DOHH2 (cell line): Measurements from ENCODE around the gene EPB41L5.

Experiments
- H3F3A ChIP-seq: fragments of 200-600 bp; sonication (generic), shearing (Covaris generic); 2 replicates; pipeline ENCODE4 v1.6.0; 2016; ENCODE audit warnings: antibody characterized with exemption, mild to moderate bottlenecking; ENCODE audit not compliant: control insufficient read depth, insufficient read depth
- H3K27ac ChIP-seq: fragments of 200-600 bp; sonication (generic); 2 replicates; pipeline ENCODE4 v1.5.1; 2014; ENCODE audit warnings: low read depth, mild to moderate bottlenecking, low read length, moderate library complexity
- H3K27me3 ChIP-seq: fragments of 200-600 bp; sonication (generic); 2 replicates; pipeline ENCODE4 v1.6.1; 2014; ENCODE audit warnings: mild to moderate bottlenecking, low read length, mixed read lengths; ENCODE audit not compliant: control insufficient read depth
- H3K36me3 ChIP-seq: fragments of 200-600 bp; sonication (generic); 2 replicates; pipeline ENCODE4 v1.6.1; 2014; ENCODE audit warnings: mild to moderate bottlenecking, low read length, moderate library complexity, mixed read lengths; ENCODE audit not compliant: control insufficient read depth
- H3K4me1 ChIP-seq: fragments of 200-600 bp; sonication (generic); 2 replicates; pipeline ENCODE4 v1.6.1; 2014; ENCODE audit warnings: mild to moderate bottlenecking, low read length, mixed read lengths; ENCODE audit not compliant: control insufficient read depth
- H3K4me2 ChIP-seq: fragments of 200-600 bp; sonication (generic); 2 replicates; pipeline ENCODE4 v1.6.0; 2014; ENCODE audit warnings: mild to moderate bottlenecking, low read length, moderate library complexity
- H3K4me3 ChIP-seq: fragments of 200-600 bp; sonication (generic); 2 replicates; pipeline ENCODE4 v1.5.1; 2014; ENCODE audit warnings: mild to moderate bottlenecking, low read length, mixed read lengths
- H3K79me2 ChIP-seq: fragments of 200-600 bp; sonication (generic); 2 replicates; pipeline ENCODE4 v1.6.1; 2014; ENCODE audit warnings: mild to moderate bottlenecking, low read length, mixed read lengths; ENCODE audit not compliant: control insufficient read depth
- H3K9me2 ChIP-seq: fragments of 200-600 bp; sonication (generic); replicated peaks from 2 replicates; pipeline ENCODE4 v1.6.1; 2014; ENCODE audit warnings: mild to moderate bottlenecking, low read length, mixed read lengths; ENCODE audit not compliant: control insufficient read depth
- H3K9me3 ChIP-seq: fragments of 200-600 bp; sonication (generic); 2 replicates; pipeline ENCODE4 v1.6.1; 2014; ENCODE audit warnings: antibody characterized with exemption, low read length, mixed read lengths; ENCODE audit not compliant: control insufficient read depth, insufficient read depth
- H4K20me1 ChIP-seq: fragments of 200-600 bp; sonication (generic); 2 replicates; pipeline ENCODE4 v1.6.0; 2014; ENCODE audit warnings: low read depth, mild to moderate bottlenecking, antibody characterized with exemption, low read length, moderate library complexity; ENCODE audit not compliant: control insufficient read depth, insufficient read depth
- EZH2phosphoT487 ChIP-seq: fragments of 200-600 bp; sonication (generic); IDR thresholded peaks from 2 replicates; pipeline ENCODE4 v1.6.1; 2017; ENCODE audit warnings: borderline replicate concordance, mild to moderate bottlenecking, antibody characterized with exemption, low read length, moderate library complexity, mixed read lengths
- TF ChIP-seq, protein P1 (sequence below): fragments of 200-600 bp; sonication (generic); IDR thresholded peaks from one replicate; pipeline ENCODE4 v1.5.1; 2014; ENCODE audit warnings: antibody characterized with exemption, mild to moderate bottlenecking, low read depth, low read length; ENCODE audit not compliant: poor library complexity, severe bottlenecking

The EPB41L5 gene

GRCh38 chr2:120077896-120078295 lies 65.0 kb downstream of the EPB41L5 start:
- no peaks in the 10 kb centered on the region for H3K4me1 ChIP-seq
- TF ChIP-seq EZH2phosphoT487, result no peak
- TF ChIP-seq, protein P1, sequence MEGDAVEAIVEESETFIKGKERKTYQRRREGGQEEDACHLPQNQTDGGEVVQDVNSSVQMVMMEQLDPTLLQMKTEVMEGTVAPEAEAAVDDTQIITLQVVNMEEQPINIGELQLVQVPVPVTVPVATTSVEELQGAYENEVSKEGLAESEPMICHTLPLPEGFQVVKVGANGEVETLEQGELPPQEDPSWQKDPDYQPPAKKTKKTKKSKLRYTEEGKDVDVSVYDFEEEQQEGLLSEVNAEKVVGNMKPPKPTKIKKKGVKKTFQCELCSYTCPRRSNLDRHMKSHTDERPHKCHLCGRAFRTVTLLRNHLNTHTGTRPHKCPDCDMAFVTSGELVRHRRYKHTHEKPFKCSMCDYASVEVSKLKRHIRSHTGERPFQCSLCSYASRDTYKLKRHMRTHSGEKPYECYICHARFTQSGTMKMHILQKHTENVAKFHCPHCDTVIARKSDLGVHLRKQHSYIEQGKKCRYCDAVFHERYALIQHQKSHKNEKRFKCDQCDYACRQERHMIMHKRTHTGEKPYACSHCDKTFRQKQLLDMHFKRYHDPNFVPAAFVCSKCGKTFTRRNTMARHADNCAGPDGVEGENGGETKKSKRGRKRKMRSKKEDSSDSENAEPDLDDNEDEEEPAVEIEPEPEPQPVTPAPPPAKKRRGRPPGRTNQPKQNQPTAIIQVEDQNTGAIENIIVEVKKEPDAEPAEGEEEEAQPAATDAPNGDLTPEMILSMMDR, result no peak
- no peaks in the 10 kb centered on the region for H3K36me3 ChIP-seq
- no peak overlapping the region for H3K4me3 ChIP-seq
- no peaks in the 10 kb centered on the region for H3K79me2 ChIP-seq
- H3F3A ChIP-seq, result no peaks in the 10 kb centered on the region
- no peaks in the 10 kb centered on the region for H3K9me3 ChIP-seq
- no peaks in the 10 kb centered on the region for H3K9me2 ChIP-seq
- H3K27ac ChIP-seq, result no peak overlapping the region
- H3K4me2 ChIP-seq, result no peak overlapping the region
- no peaks in the 10 kb centered on the region for H3K27me3 ChIP-seq
- H4K20me1 ChIP-seq, result no peaks in the 10 kb centered on the region

- Histone ChIP-seq H3F3A (no peaks in the 10 kb centered on the region), H3K79me2 (no peaks in the 10 kb centered on the region)
- no peak for TF ChIP-seq EZH2phosphoT487
- TF ChIP-seq, protein P1, result no peak
These were observed 66.8 kb downstream of the EPB41L5 start for GRCh38 chr2:120079647-120080046.

GRCh38 chr2:120091436-120091835 lies 78.6 kb downstream of the EPB41L5 start:
- Histone ChIP-seq H3K27me3 (no peaks in the 10 kb centered on the region), H4K20me1 (no peaks in the 10 kb centered on the region), H3K9me3 (no peaks in the 10 kb centered on the region), H3K36me3 (no peaks in the 10 kb centered on the region), H3K4me1 (no peaks in the 10 kb centered on the region), H3K9me2 (no peaks in the 10 kb centered on the region), H3K27ac (no peak overlapping the region), H3K4me3 (no peak overlapping the region), H3K4me2 (no peak overlapping the region), H3K79me2 (no peaks in the 10 kb centered on the region), H3F3A (no peaks in the 10 kb centered on the region)
- TF ChIP-seq, protein P1, result no peak
- TF ChIP-seq EZH2phosphoT487, result no peak

More at GRCh38 chr2:120079647-120080046, 66.8 kb downstream of the EPB41L5 start:
- no peaks in the 10 kb centered on the region for H3K9me3 ChIP-seq
- H3K27me3 ChIP-seq, result no peaks in the 10 kb centered on the region
- no peak overlapping the region for H3K4me2 ChIP-seq
- H3K27ac ChIP-seq, result no peak overlapping the region
- H3K9me2 ChIP-seq, result no peaks in the 10 kb centered on the region
- H3K4me3 ChIP-seq, result no peak overlapping the region
- H3K4me1 ChIP-seq, result no peaks in the 10 kb centered on the region
- H4K20me1 ChIP-seq, result no peaks in the 10 kb centered on the region
- H3K36me3 ChIP-seq, result no peaks in the 10 kb centered on the region
